Breast epithelium (tissue), 3 donors: ENCODE results near the gene KCNJ13.

Experiments used
- POLR2AphosphoS5 ChIP-seq, 3 donors: sonication (generic); formaldehyde crosslinking; IDR thresholded peaks; one replicate each; pipeline ENCODE4 v1.6.1; 2017; ENCODE audit warnings: antibody characterized with exemption in 3 of 3
- TF ChIP-seq, protein P1 (sequence below), 3 donors: fragments of 450-650 bp; IDR thresholded peaks; one replicate each; pipeline ENCODE4 v1.5.1; 2016 to 2017; ENCODE audit warnings: antibody characterized with exemption in 3 of 3, mild to moderate bottlenecking in 3 of 3, moderate library complexity in 3 of 3

DNA sequence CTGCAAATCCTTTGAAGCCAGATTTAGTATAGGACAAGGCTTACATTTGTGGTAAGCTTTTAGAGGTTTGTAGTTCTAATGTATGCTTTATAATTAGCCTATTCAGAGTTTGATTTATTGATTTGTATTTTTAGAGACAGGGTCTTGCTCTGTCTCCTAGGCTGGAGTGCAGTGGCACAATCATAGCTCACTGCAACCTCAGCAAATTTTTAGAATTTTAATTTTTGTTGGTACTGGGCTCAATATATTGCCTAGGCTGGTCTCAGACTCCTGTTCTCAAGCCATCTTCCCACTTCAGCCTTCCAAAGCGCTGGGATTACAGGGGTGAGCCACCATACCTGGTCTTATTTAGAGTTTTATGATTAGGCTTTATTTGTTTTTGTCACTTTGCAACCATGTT, 4.5 kb downstream of the KCNJ13 start:
- TF ChIP-seq, protein P1, sequence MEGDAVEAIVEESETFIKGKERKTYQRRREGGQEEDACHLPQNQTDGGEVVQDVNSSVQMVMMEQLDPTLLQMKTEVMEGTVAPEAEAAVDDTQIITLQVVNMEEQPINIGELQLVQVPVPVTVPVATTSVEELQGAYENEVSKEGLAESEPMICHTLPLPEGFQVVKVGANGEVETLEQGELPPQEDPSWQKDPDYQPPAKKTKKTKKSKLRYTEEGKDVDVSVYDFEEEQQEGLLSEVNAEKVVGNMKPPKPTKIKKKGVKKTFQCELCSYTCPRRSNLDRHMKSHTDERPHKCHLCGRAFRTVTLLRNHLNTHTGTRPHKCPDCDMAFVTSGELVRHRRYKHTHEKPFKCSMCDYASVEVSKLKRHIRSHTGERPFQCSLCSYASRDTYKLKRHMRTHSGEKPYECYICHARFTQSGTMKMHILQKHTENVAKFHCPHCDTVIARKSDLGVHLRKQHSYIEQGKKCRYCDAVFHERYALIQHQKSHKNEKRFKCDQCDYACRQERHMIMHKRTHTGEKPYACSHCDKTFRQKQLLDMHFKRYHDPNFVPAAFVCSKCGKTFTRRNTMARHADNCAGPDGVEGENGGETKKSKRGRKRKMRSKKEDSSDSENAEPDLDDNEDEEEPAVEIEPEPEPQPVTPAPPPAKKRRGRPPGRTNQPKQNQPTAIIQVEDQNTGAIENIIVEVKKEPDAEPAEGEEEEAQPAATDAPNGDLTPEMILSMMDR (IDR thresholded peaks at IDR 0.05), result no peak
- TF ChIP-seq POLR2AphosphoS5 (IDR thresholded peaks at IDR 0.05), result no peak
